ENCODE measurements around the gene AFG1L.
"Not testable (repeated sequence)": the region's sequence is repeated elsewhere in the genome, so short reads cannot be mapped to it uniquely, and the experiment has no call there.

AFG1L gene

DNA sequence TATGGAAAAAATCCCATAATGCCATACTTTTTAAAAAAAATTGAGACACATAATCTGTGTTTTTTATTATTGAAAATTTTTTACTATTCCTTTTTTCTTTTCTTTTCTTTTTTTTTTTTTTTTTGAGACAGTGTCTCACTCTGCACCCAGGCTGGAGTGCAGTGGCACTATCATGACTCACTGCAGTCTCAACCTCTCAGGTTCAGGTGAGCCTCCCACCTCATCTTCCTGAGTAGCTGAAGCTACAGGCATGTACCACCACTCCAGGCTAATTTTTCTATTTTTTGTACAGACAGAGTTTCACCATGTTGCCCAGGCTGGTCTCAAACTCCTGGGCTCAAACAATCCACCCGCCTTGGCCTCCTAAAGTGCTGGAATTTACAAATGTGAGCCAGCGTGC is 100.4 kb downstream of the AFG1L start:
- H3K4me3 ChIP-seq (replicated peaks; ENCODE audit: low read depth, low read length): no peak overlapping the region
- TF ChIP-seq, protein P1, sequence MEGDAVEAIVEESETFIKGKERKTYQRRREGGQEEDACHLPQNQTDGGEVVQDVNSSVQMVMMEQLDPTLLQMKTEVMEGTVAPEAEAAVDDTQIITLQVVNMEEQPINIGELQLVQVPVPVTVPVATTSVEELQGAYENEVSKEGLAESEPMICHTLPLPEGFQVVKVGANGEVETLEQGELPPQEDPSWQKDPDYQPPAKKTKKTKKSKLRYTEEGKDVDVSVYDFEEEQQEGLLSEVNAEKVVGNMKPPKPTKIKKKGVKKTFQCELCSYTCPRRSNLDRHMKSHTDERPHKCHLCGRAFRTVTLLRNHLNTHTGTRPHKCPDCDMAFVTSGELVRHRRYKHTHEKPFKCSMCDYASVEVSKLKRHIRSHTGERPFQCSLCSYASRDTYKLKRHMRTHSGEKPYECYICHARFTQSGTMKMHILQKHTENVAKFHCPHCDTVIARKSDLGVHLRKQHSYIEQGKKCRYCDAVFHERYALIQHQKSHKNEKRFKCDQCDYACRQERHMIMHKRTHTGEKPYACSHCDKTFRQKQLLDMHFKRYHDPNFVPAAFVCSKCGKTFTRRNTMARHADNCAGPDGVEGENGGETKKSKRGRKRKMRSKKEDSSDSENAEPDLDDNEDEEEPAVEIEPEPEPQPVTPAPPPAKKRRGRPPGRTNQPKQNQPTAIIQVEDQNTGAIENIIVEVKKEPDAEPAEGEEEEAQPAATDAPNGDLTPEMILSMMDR (IDR thresholded peaks at IDR 0.05; ENCODE audit: low read depth, low read length, missing control alignments): no peak
- no peak for DNase-seq (ENCODE audit: extremely low read depth, low read depth)

GRCh38 chr6:108403236-108403635 is 108.4 kb downstream of the AFG1L start:
- TF ChIP-seq, protein P1 (IDR thresholded peaks at IDR 0.05; ENCODE audit: low read depth, low read length, missing control alignments): no peak
- H3K4me3 ChIP-seq (replicated peaks; ENCODE audit: low read depth, low read length): no peak overlapping the region
- DNase-seq (ENCODE audit: extremely low read depth, low read depth): no peak

GRCh38 chr6:108406943-108407342 is 112.1 kb downstream of the AFG1L start:
- TF ChIP-seq, protein P1 (IDR thresholded peaks at IDR 0.05; ENCODE audit: low read depth, low read length, missing control alignments): no peak
- no peak for DNase-seq (ENCODE audit: extremely low read depth, low read depth)
- H3K4me3 ChIP-seq (replicated peaks; ENCODE audit: low read depth, low read length): no peak overlapping the region

DNA sequence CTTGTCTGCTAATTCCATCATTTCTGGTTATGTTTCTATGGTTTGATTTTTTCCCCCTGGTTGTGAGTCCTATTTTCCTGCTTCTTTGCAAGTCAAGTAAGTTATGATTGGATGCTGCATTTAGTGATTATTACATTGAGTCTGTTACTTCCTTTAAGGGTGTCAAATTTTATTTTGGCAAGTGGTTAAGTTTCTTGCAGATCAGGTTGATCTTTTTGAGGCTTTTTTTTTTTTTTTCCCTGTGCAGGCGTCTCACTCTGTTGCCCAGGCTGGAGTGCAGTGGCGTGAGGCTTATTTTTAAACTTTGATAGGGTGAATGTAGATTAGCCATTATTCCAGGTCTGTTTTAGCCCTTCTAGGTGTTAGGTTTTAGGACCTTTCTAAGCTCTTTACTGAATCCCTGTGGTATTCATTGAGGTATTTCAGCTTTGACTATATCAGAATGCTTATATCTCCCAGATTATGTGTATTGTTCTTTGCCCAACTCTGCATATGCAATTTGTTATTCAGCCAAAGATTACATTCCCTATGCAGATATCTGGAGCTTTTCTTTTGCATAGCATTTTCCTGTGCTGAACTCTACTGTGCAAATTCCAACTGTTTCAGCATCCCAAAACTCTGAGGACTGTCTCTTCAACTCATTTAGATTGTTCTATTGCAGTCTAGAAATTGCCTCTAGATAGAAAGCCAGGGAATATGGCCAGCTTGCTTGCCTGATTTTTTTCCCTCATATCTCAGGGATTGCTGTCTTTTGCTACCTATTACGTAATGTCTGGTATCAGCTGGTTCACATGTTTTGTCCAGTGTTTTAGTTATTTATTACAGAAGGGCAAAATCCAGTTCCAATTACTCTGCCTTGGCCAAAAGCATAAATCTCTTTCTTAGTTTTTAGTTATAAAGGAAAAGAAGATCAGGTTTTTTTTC is 113.3 kb downstream of the AFG1L start:
- H3K4me3 ChIP-seq (replicated peaks; ENCODE audit: low read depth, low read length): no peak overlapping the region
- DNase-seq (ENCODE audit: extremely low read depth, low read depth): no peak
- TF ChIP-seq, protein P1 (IDR thresholded peaks at IDR 0.05; ENCODE audit: low read depth, low read length, missing control alignments): no peak

DNA sequence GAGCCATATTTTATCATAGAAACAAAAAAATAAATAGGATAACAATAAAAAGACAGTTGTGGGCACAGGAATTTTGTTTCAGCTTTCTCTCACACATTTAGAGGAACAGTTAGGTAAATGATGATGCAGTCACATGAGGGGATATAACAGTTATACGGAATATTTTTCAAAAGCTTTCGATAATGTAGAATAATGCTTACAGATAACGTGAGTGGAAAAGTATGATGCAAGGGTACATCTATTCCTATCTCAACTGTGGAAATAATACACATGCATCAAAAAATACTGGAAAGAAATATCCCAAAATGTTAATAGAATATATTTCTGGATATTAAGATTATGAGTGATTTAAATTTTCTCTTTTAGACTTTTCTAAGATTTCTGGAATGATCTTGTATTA is 114.0 kb downstream of the AFG1L start:
- no peak overlapping the region for H3K4me3 ChIP-seq (replicated peaks; ENCODE audit: low read depth, low read length)
- TF ChIP-seq, protein P1 (IDR thresholded peaks at IDR 0.05; ENCODE audit: low read depth, low read length, missing control alignments): no peak
- DNase-seq (ENCODE audit: extremely low read depth, low read depth): no peak

- not testable (repeated sequence) for DNase-seq (ENCODE audit: extremely low read depth, low read depth); H3K4me3 ChIP-seq (replicated peaks; ENCODE audit: low read depth, low read length)
Measured at GRCh38 chr6:108416047-108416833, 121.4 kb downstream of the AFG1L start.

DNA sequence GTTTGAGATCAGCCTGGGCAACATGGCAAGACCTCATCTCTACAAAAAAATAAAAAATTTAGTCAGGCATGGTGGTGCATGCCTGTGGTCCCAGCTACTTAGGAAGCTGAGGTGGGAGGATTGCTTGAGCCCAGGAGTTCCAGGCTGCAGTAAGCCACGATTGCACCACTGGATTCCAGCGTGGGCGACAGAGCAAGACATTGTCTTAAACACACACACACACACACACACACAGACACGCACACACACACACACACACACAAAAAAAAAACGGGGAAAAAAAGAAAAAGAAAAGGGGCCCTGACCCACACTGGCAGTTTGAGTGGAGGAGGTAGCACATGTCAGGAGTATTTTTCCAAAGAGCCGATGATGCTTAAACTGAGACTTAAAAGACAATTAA is 122.2 kb downstream of the AFG1L start:
- no peak overlapping the region for H3K4me3 ChIP-seq (replicated peaks; ENCODE audit: low read depth, low read length)
- DNase-seq (ENCODE audit: extremely low read depth, low read depth): no peak
- TF ChIP-seq, protein P1 (IDR thresholded peaks at IDR 0.05; ENCODE audit: low read depth, low read length, missing control alignments): no peak
